ENCODE results near the gene GPR161.

DNA sequence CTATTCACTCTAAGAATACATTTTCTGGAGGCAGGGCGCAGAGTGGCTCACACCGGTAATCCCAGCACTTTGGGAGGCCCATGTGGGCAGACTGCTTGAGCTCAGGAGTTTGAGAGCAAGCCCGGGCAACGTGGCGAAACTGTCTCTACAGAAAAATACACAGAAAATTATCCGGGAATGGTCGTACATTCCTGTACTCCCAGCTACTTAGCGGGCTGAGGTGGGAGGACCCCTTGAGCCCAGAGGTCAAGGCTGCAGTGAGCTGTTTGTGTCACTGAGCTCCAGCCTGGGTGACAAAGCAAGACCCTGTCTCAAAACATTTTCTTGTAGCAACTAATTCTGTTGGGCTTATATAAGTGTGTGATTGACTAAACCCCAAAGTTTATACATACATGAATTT, 30.5 kb downstream of the GPR161 start:
- TF ChIP-seq CTCF (IDR thresholded peaks at IDR 0.05) = no peak
- no peak for TF ChIP-seq EP300 (IDR thresholded peaks at IDR 0.05)
- TF ChIP-seq POLR2AphosphoS5 (IDR thresholded peaks at IDR 0.05) = no peak
- TF ChIP-seq POLR2A (IDR thresholded peaks at IDR 0.05; ENCODE audit: low read depth) = no peak

Measured in esophagus muscularis mucosa (tissue), 4 donors.